SH-SY5Y (cell line): Measurements from ENCODE around the gene ADAM23.

Experiments used
- GATA2 ChIP-seq: IDR thresholded peaks from 2 replicates; pipeline ENCODE4 v1.6.1; 2011; ENCODE audit warnings: mild to moderate bottlenecking, low read depth, low read length
- GATA3 ChIP-seq: IDR thresholded peaks from 2 replicates; pipeline ENCODE4 v1.6.1; 2011; ENCODE audit warnings: low read depth, mild to moderate bottlenecking, low read length, moderate library complexity

DNA sequence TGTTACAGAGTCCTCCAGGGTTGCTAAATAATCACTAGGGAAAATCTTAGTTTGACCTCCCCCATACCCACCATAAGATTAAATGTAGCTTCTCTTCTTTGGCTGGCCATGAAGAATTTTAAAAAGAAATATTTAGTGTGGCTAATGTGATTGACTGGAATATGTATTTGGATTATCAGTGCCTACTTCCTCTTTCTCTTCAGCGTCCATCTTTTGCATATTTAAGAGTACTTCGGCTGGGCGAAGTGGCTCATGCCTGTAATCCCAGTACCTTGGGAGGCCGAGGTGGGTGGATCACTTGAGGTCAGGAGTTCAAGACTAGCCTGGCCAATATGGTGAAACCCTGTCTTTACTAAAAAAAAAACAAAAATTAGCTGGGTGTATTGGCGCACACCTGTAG lies 28.8 kb downstream of the ADAM23 start:
- TF ChIP-seq GATA2 (no peak), GATA3 (no peak)
